Measurements from ENCODE around the gene HCCS. TPM values are rescaled to one million over a fixed set of nuclear protein-coding genes. Genes with fewer than 3 reads are reported as not detected.
A peak's percentile ranks its signal among the peaks of the same experiment; 100 is the strongest.

HCCS gene
- total RNA-seq, 1 donor: 32.0 TPM

- DNase-seq (ENCODE audit: low read depth): no peak
- H3K4me3 ChIP-seq (ENCODE audit: low read depth, low read length): no peak overlapping the region
- no peak for TF ChIP-seq CTCF (IDR thresholded peaks at IDR 0.05; ENCODE audit: insufficient read depth, low read depth, low read length)
Observed at GRCh38 chrX:11081511-11081910, 29.6 kb upstream of the HCCS start.

- H3K4me3 ChIP-seq (ENCODE audit: low read depth, low read length): no peak overlapping the region
- no peak for TF ChIP-seq CTCF (IDR thresholded peaks at IDR 0.05; ENCODE audit: insufficient read depth, low read depth, low read length)
- no peak for DNase-seq (ENCODE audit: low read depth)
Observed at GRCh38 chrX:11085305-11085704, 25.8 kb upstream of the HCCS start.

DNA sequence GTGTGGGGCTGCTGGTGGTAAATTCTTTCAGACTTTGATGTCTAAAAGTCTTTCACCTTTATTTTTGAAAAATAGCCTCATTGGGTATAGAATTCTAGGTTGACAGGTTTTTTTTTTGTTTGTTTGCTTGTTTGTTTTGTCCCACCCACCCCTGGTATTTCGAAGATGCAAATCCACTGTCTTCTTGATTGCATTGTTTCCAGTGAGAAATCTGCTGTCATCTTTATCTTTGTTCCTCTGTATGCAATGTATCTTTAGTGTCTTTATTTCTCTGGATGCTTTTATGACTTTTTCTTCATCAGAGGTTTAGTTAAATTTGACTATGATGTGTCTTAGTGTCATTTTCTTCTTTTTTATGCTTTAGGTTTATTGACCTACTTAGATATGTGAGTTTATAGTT lies 21.3 kb upstream of the HCCS start:
- no peak for DNase-seq (ENCODE audit: low read depth)
- TF ChIP-seq CTCF (IDR thresholded peaks at IDR 0.05; ENCODE audit: insufficient read depth, low read depth, low read length): no peak
- no peak overlapping the region for H3K4me3 ChIP-seq (ENCODE audit: low read depth, low read length)

DNA sequence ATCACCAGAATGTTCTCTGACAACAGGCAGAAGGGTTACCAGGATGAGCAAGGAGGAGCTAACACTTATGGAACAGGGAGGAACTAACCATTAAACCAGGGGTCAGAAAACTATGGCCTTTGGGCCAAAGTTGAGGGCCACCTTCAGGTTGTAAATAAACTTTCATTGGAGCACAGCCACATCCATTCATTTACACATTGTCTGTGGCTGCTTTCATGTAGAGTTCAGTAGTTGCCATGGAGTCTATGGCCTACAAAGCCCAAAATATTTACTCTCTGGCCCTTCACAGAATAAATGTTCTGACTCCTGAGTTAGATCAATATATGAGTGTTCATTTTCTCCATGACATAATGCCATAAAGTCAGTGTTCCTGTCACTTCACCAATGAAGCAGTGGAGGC lies 13.2 kb upstream of the HCCS start:
- DNase-seq (ENCODE audit: low read depth): no peak
- H3K4me3 ChIP-seq (ENCODE audit: low read depth, low read length): no peak overlapping the region
- no peak for TF ChIP-seq CTCF (IDR thresholded peaks at IDR 0.05; ENCODE audit: insufficient read depth, low read depth, low read length)

- DNase-seq (ENCODE audit: low read depth): no peak
- TF ChIP-seq CTCF (IDR thresholded peaks at IDR 0.05; ENCODE audit: insufficient read depth, low read depth, low read length): no peak
- no peak overlapping the region for H3K4me3 ChIP-seq (ENCODE audit: low read depth, low read length)
Observed at GRCh38 chrX:11099465-11099864, 11.7 kb upstream of the HCCS start.

DNA sequence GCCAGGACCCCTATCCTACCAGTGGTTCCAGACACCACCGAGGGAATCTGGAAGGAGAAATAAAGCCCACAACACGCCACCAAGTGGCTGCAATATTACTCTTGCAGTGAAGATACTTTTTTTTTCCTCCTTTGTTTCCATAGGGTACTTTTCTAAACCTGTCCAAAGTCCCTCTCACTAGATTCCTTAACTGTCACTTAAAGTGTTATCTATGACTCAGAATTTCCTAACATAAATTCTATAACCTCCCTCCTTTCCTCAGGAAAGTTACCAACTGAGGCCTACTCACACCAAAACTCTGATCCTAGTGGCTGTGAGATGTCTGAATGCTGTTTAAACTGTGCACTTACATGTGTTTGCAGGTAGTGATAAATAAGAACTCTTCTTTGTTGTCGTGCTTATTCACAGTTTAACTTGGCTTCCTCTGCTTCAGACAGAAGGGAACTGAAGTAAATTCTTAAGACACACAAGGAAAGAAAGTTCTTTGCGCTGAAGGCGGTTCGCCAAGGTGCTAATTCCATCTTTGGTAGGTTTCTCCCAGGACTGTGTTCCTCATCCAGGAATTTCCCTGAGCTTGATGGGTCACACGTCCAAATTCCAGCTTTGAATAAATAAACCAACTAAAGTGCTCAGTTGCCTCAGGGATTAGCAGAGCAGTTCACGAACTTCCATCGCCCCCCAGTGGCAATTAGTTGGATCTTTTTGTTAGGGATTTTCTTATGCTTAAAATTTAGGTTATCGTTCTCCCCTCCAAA lies 10.7 kb upstream of the HCCS start:
- no peak overlapping the region for H3K4me3 ChIP-seq (ENCODE audit: low read depth, low read length)
- DNase-seq (ENCODE audit: low read depth): peak; percentile 68

More for the DNA sequence above, 10.7 kb upstream of the HCCS start:
- peak; percentile 50 for TF ChIP-seq CTCF (IDR thresholded peaks at IDR 0.05; ENCODE audit: insufficient read depth, low read depth, low read length)

Data from fibroblast of villous mesenchyme (primary cell).